ENCODE measurements around the gene FCGR1A. TPM values are rescaled to one million over a fixed set of nuclear protein-coding genes. Genes with fewer than 3 reads are reported as not detected.
"Not testable (repeated sequence)": the region's sequence is repeated elsewhere in the genome, so short reads cannot be mapped to it uniquely, and the experiment has no call there.

Gene FCGR1A
- polyA plus RNA-seq (2012; ENCODE audit: missing spikeins): not detected

GRCh38 chr1:149782600-149782999 lies at the start of gene FCGR1A:
FCGR1A (plus strand) TSS chr1:149782694; CDS start chr1:149782744, 50 bp downstream.
- not testable (repeated sequence) for DNase-seq (ENCODE audit: insufficient read length); FAIRE-seq

- FAIRE-seq; DNase-seq (ENCODE audit: insufficient read length): not testable (repeated sequence)
Measured at GRCh38 chr1:149732781-149733180, 49.7 kb upstream of the FCGR1A start.

- not testable (repeated sequence) for FAIRE-seq
Measured at GRCh38 chr1:149734692-149735091, 47.8 kb upstream of the FCGR1A start.

GRCh38 chr1:149740148-149740581 lies 42.3 kb upstream of the FCGR1A start:
- not testable (repeated sequence) for DNase-seq (ENCODE audit: insufficient read length)

More at GRCh38 chr1:149734692-149735091, 47.8 kb upstream of the FCGR1A start:
- not testable (repeated sequence) for DNase-seq (ENCODE audit: insufficient read length)

GRCh38 chr1:149740590-149741230 lies 41.8 kb upstream of the FCGR1A start:
- FAIRE-seq; DNase-seq (ENCODE audit: insufficient read length): not testable (repeated sequence)

More at GRCh38 chr1:149740148-149740581, 42.3 kb upstream of the FCGR1A start:
- not testable (repeated sequence) for FAIRE-seq

- FAIRE-seq; DNase-seq (ENCODE audit: insufficient read length): not testable (repeated sequence)
Measured at GRCh38 chr1:149741914-149742313, 40.6 kb upstream of the FCGR1A start.

- not testable (repeated sequence) for FAIRE-seq; DNase-seq (ENCODE audit: insufficient read length)
Measured at GRCh38 chr1:149746463-149747356, 35.8 kb upstream of the FCGR1A start.

GRCh38 chr1:149747359-149748143 lies 34.9 kb upstream of the FCGR1A start:
- not testable (repeated sequence) for FAIRE-seq; DNase-seq (ENCODE audit: insufficient read length)

GRCh38 chr1:149748144-149748500 lies 34.4 kb upstream of the FCGR1A start:
- DNase-seq (ENCODE audit: insufficient read length); FAIRE-seq: not testable (repeated sequence)

GRCh38 chr1:149750562-149750961 lies 31.9 kb upstream of the FCGR1A start:
- FAIRE-seq; DNase-seq (ENCODE audit: insufficient read length): not testable (repeated sequence)

GRCh38 chr1:149752186-149752585 lies 30.3 kb upstream of the FCGR1A start:
- FAIRE-seq; DNase-seq (ENCODE audit: insufficient read length): not testable (repeated sequence)

GRCh38 chr1:149753466-149753865 lies 29.0 kb upstream of the FCGR1A start:
- not testable (repeated sequence) for FAIRE-seq; DNase-seq (ENCODE audit: insufficient read length)

GRCh38 chr1:149755294-149755693 lies 27.2 kb upstream of the FCGR1A start:
- not testable (repeated sequence) for FAIRE-seq; DNase-seq (ENCODE audit: insufficient read length)

- not testable (repeated sequence) for FAIRE-seq
Measured at GRCh38 chr1:149762294-149762693, 20.2 kb upstream of the FCGR1A start.

GRCh38 chr1:149764087-149764800 lies 18.2 kb upstream of the FCGR1A start:
- FAIRE-seq; DNase-seq (ENCODE audit: insufficient read length): not testable (repeated sequence)

More at GRCh38 chr1:149762294-149762693, 20.2 kb upstream of the FCGR1A start:
- not testable (repeated sequence) for DNase-seq (ENCODE audit: insufficient read length)

GRCh38 chr1:149766241-149766640 lies 16.3 kb upstream of the FCGR1A start:
- not testable (repeated sequence) for DNase-seq (ENCODE audit: insufficient read length); FAIRE-seq

- not testable (repeated sequence) for FAIRE-seq; DNase-seq (ENCODE audit: insufficient read length)
Measured at GRCh38 chr1:149769216-149769615, 13.3 kb upstream of the FCGR1A start.

- not testable (repeated sequence) for DNase-seq (ENCODE audit: insufficient read length); FAIRE-seq
Measured at GRCh38 chr1:149770661-149771060, 11.8 kb upstream of the FCGR1A start.

Measured in GM12892 (cell line).